T-helper 22 cell (primary cell): ENCODE data around the gene SMIM5.

Source experiments
- DNase-seq: peaks from one replicate; pipeline ENCODE4 v3.0.0-alpha.2; 2020; ENCODE audit warnings: low read depth

SMIM5 gene

GRCh38 chr17:75640556-75641119 lies 7.4 kb downstream of the SMIM5 start:
- no peak for DNase-seq

GRCh38 chr17:75641343-75641742 lies 8.1 kb downstream of the SMIM5 start:
- DNase-seq: no peak

GRCh38 chr17:75642182-75642783 lies 9.0 kb downstream of the SMIM5 start:
- DNase-seq: no peak

- no peak for DNase-seq
Measured at GRCh38 chr17:75642784-75643642, 9.8 kb downstream of the SMIM5 start.

GRCh38 chr17:75643643-75644017 lies 10.4 kb downstream of the SMIM5 start:
- DNase-seq: no peak

GRCh38 chr17:75645501-75645888 lies 12.3 kb downstream of the SMIM5 start:
- no peak for DNase-seq

- DNase-seq: no peak
Measured at GRCh38 chr17:75645889-75646637, 12.8 kb downstream of the SMIM5 start.

- DNase-seq: no peak
Measured at GRCh38 chr17:75646638-75646992, 13.4 kb downstream of the SMIM5 start.

GRCh38 chr17:75647061-75647460 lies 13.8 kb downstream of the SMIM5 start:
- DNase-seq: no peak

- DNase-seq: no peak
Measured at GRCh38 chr17:75647921-75648320, 14.7 kb downstream of the SMIM5 start.

GRCh38 chr17:75649687-75650086 lies 16.5 kb downstream of the SMIM5 start:
- no peak for DNase-seq

- no peak for DNase-seq
Measured at GRCh38 chr17:75650874-75651273, 17.6 kb downstream of the SMIM5 start.

- DNase-seq: no peak
Measured at GRCh38 chr17:75652341-75652740, 19.1 kb downstream of the SMIM5 start.

GRCh38 chr17:75652934-75653549 lies 19.8 kb downstream of the SMIM5 start:
- no peak for DNase-seq

- no peak for DNase-seq
Measured at GRCh38 chr17:75654176-75654575, 20.9 kb downstream of the SMIM5 start.

- no peak for DNase-seq
Measured at GRCh38 chr17:75658237-75658636, 25.0 kb downstream of the SMIM5 start.

GRCh38 chr17:75661531-75661930 lies 28.3 kb downstream of the SMIM5 start:
- DNase-seq: no peak

- no peak for DNase-seq
Measured at GRCh38 chr17:75662511-75662910, 29.3 kb downstream of the SMIM5 start.

GRCh38 chr17:75664099-75664549 lies 30.9 kb downstream of the SMIM5 start:
- no peak for DNase-seq

- no peak for DNase-seq
Measured at GRCh38 chr17:75665981-75666380, 32.7 kb downstream of the SMIM5 start.

- DNase-seq: peak; percentile 97
Measured at GRCh38 chr17:75666959-75667790, 33.9 kb downstream of the SMIM5 start, which contains the start of the genes RECQL5 and SAP30BP. TSS of gene RECQL5 (minus strand) at chr17:75667154. CDS start at chr17:75666557, 597 bp downstream. TSS of gene SAP30BP (plus strand) at chr17:75667338. CDS start at chr17:75667373, 35 bp downstream.
